OCI-LY7 (cell line): Measurements from ENCODE around the gene JPH3. TPM values are rescaled to one million over a fixed set of nuclear protein-coding genes. Genes with fewer than 3 reads are reported as not detected.

Experiments
- BruUV-seq: library from RNA; stranded (reverse); fragments of 400-500 nt; replicated peaks from 2 replicates; lab custom pipeline; 2021; lab: Mats Ljungman, UMichigan
- CTCF ChIA-PET: fragments of 300-600 bp; sonication (Branson Sonifier 250); formaldehyde crosslinking; loops from one replicate; lab custom pipeline; 2022; ENCODE audit warnings: antibody characterized with exemption; ENCODE audit not compliant: unreplicated experiment; lab: Charles Lee
- POLR2A ChIA-PET: fragments of 300-600 bp; sonication (Branson Sonifier 250); formaldehyde crosslinking; loops from one replicate; lab custom pipeline; 2022; ENCODE audit warnings: antibody characterized with exemption; lab: Charles Lee
- DNase-seq: peaks from one replicate; pipeline ENCODE4 v3.0.0-alpha.2; 2015; ENCODE audit warnings: low spot score
- H2AFZ ChIP-seq: fragments of 200-600 bp; sonication (generic), shearing (Covaris generic); 2 replicates; pipeline ENCODE4 v1.6.1; 2014; ENCODE audit warnings: mild to moderate bottlenecking, antibody characterized with exemption, low read length, moderate library complexity
- H3K27ac ChIP-seq: fragments of 200-600 bp; sonication (generic); 2 replicates; pipeline ENCODE4 v1.5.1; 2014; ENCODE audit warnings: mixed run types, low read depth, mild to moderate bottlenecking, moderate library complexity, low read length, inconsistent platforms; ENCODE audit not compliant: poor library complexity, severe bottlenecking
- H3K36me3 ChIP-seq: fragments of 200-600 bp; sonication (generic); 2 replicates; pipeline ENCODE4 v1.6.1; 2014; ENCODE audit warnings: mild to moderate bottlenecking, antibody characterized with exemption, low read length, moderate library complexity, mixed read lengths; ENCODE audit not compliant: insufficient read depth
- H3K4me1 ChIP-seq: fragments of 200-600 bp; sonication (generic); 2 replicates; pipeline ENCODE4 v1.5.1; 2014; ENCODE audit warnings: mild to moderate bottlenecking, low read length; ENCODE audit not compliant: insufficient read depth, poor library complexity, severe bottlenecking
- H3K4me2 ChIP-seq: fragments of 200-600 bp; sonication (generic); 2 replicates; pipeline ENCODE4 v1.6.1; 2014; ENCODE audit warnings: mild to moderate bottlenecking, low read length
- H3K4me3 ChIP-seq: fragments of 200-600 bp; sonication (generic); 2 replicates; pipeline ENCODE4 v1.5.1; 2014; ENCODE audit warnings: mild to moderate bottlenecking, low read depth, low read length; ENCODE audit not compliant: poor library complexity, severe bottlenecking
- H3K79me2 ChIP-seq: fragments of 200-600 bp; sonication (generic); 2 replicates; pipeline ENCODE4 v1.6.1; 2016; ENCODE audit warnings: low read depth, mild to moderate bottlenecking, low read length, moderate library complexity, mixed read lengths; ENCODE audit not compliant: insufficient read depth
- H3K9me2 ChIP-seq: fragments of 200-600 bp; sonication (generic); 2 replicates; pipeline ENCODE4 v1.6.1; 2016; ENCODE audit warnings: mild to moderate bottlenecking, low read length, mixed read lengths; ENCODE audit not compliant: insufficient read depth
- H3K9me3 ChIP-seq: fragments of 200-600 bp; sonication (generic); 2 replicates; pipeline ENCODE4 v1.6.1; 2014; ENCODE audit warnings: mild to moderate bottlenecking, mixed run types, low read length, mixed read lengths
- H4K20me1 ChIP-seq: fragments of 200-600 bp; sonication (generic); 2 replicates; pipeline ENCODE4 v1.6.1; 2014; ENCODE audit warnings: mild to moderate bottlenecking, antibody characterized with exemption, low read length, moderate library complexity, mixed read lengths; ENCODE audit not compliant: insufficient read depth
- EZH2phosphoT487 ChIP-seq: fragments of 200-600 bp; sonication (generic); IDR thresholded peaks from 2 replicates; pipeline ENCODE4 v1.6.1; 2018; ENCODE audit warnings: low read depth, borderline replicate concordance, mild to moderate bottlenecking, mixed run types, antibody characterized with exemption, low read length, moderate library complexity, mixed read lengths
- intact Hi-C: fragments of 100-400 bp; cut with micrococcal nuclease; formaldehyde crosslinking; loops from one replicate; pipeline ENCODE4 v1.10.0; 2022; ENCODE audit not compliant: unreplicated experiment
- total RNA-seq, 2 experiments: library from RNA; depleted of rRNA in 1 of 2; stranded (reverse); fragments of >200 nt in 1 of 2; shearing (Covaris generic) in 1 of 2; gene quantifications; 2 replicates each; pipeline ENCODE4 v1.2.3, GENCODE V29; 2014 to 2022
- TF ChIP-seq, protein P1 (sequence below): fragments of 200-600 bp; sonication (generic); conservative IDR thresholded peaks from 2 replicates; pipeline ENCODE4 v1.5.1; 2014; ENCODE audit warnings: mild to moderate bottlenecking, antibody characterized with exemption, low read length, moderate library complexity, mixed read lengths

Gene JPH3
- total RNA-seq, 2 experiments from 2014 or later = not detected

DNA sequence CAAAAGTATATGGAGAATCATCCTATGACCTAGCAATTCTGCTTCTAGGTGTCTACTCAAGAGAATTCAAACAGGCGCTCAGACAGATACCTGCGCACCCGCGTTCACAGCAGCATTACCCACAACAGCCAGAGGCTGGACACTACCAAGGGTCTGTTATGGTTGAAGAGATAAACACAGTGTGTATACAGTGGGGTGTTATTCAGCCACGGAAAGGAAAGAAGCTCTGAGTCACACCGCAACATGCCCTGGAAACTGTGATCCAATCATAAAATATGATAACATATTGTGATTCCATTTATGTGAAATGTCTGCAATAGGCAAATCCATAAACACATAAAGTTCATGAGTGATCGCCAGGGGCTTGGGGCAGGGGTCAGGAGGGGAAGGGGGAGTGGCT lies 18.0 kb upstream of the JPH3 start:
- no peak for DNase-seq
- TF ChIP-seq EZH2phosphoT487 = no peak
- TF ChIP-seq, protein P1, sequence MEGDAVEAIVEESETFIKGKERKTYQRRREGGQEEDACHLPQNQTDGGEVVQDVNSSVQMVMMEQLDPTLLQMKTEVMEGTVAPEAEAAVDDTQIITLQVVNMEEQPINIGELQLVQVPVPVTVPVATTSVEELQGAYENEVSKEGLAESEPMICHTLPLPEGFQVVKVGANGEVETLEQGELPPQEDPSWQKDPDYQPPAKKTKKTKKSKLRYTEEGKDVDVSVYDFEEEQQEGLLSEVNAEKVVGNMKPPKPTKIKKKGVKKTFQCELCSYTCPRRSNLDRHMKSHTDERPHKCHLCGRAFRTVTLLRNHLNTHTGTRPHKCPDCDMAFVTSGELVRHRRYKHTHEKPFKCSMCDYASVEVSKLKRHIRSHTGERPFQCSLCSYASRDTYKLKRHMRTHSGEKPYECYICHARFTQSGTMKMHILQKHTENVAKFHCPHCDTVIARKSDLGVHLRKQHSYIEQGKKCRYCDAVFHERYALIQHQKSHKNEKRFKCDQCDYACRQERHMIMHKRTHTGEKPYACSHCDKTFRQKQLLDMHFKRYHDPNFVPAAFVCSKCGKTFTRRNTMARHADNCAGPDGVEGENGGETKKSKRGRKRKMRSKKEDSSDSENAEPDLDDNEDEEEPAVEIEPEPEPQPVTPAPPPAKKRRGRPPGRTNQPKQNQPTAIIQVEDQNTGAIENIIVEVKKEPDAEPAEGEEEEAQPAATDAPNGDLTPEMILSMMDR = no peak
- H4K20me1 ChIP-seq = no peaks in the 10 kb centered on the region
- no peaks in the 10 kb centered on the region for H3K9me2 ChIP-seq
- H3K4me2 ChIP-seq = no peak overlapping the region
- no peak overlapping the region for H2AFZ ChIP-seq
- no peaks in the 10 kb centered on the region for H3K4me1 ChIP-seq
- no peaks in the 10 kb centered on the region for H3K9me3 ChIP-seq
- H3K79me2 ChIP-seq = no peaks in the 10 kb centered on the region
- intact Hi-C loops = no loop called here
- ChIA-PET POLR2A (no interaction called here), CTCF (no interaction called here)
- no TSS peak for BruUV-seq
- H3K27ac ChIP-seq = no peak overlapping the region
- no peaks in the 10 kb centered on the region for H3K36me3 ChIP-seq
- H3K4me3 ChIP-seq = no peak overlapping the region

- no peak overlapping the region for H3K4me2 ChIP-seq
- no peak overlapping the region for H3K27ac ChIP-seq
- H3K36me3 ChIP-seq = no peaks in the 10 kb centered on the region
- BruUV-seq = no TSS peak
- H3K4me3 ChIP-seq = no peak overlapping the region
- ChIA-PET CTCF (no interaction called here), POLR2A (no interaction called here)
- DNase-seq = no peak
- H3K4me1 ChIP-seq = no peaks in the 10 kb centered on the region
- TF ChIP-seq, protein P1 = no peak
- no peak for TF ChIP-seq EZH2phosphoT487
- no peaks in the 10 kb centered on the region for H3K9me2 ChIP-seq
- H3K9me3 ChIP-seq = no peaks in the 10 kb centered on the region
- no peaks in the 10 kb centered on the region for H3K79me2 ChIP-seq
- intact Hi-C loops = no loop called here
- H2AFZ ChIP-seq = no peak overlapping the region
- no peaks in the 10 kb centered on the region for H4K20me1 ChIP-seq
These were observed 17.3 kb upstream of the JPH3 start for GRCh38 chr16:87584975-87585374.

- no peaks in the 10 kb centered on the region for H3K4me1 ChIP-seq
- no peak overlapping the region for H2AFZ ChIP-seq
- H3K4me2 ChIP-seq = no peak overlapping the region
- H3K79me2 ChIP-seq = no peaks in the 10 kb centered on the region
- no peak overlapping the region for H3K4me3 ChIP-seq
- DNase-seq = no peak
- H3K36me3 ChIP-seq = no peaks in the 10 kb centered on the region
- H3K27ac ChIP-seq = no peak overlapping the region
- CTCF ChIA-PET = no interaction called here
- no peaks in the 10 kb centered on the region for H4K20me1 ChIP-seq
- H3K9me3 ChIP-seq = no peaks in the 10 kb centered on the region
- no peaks in the 10 kb centered on the region for H3K9me2 ChIP-seq
- intact Hi-C loops = no loop called here
- POLR2A ChIA-PET = no interaction called here
- TF ChIP-seq, protein P1 = no peak
- no peak for TF ChIP-seq EZH2phosphoT487
- BruUV-seq = no TSS peak
These were observed 16.7 kb upstream of the JPH3 start for GRCh38 chr16:87585442-87586200.
